GM12891 (cell line): ENCODE data around the gene ADIPOR2.

Source experiments
- POLR2A ChIP-seq: IDR thresholded peaks from 2 replicates; pipeline ENCODE4 v1.6.1; 2011; ENCODE audit warnings: low read depth, low read length, control low read depth
- POLR2AphosphoS5 ChIP-seq: IDR thresholded peaks from 2 replicates; pipeline ENCODE4 v1.6.1; 2011; ENCODE audit warnings: low read depth, low read length, control low read depth
- SPI1 ChIP-seq: IDR thresholded peaks from 2 replicates; pipeline ENCODE4 v1.6.1; 2011; ENCODE audit warnings: low read depth, low read length, control low read depth
- TAF1 ChIP-seq: IDR thresholded peaks from 2 replicates; pipeline ENCODE4 v1.6.1; 2011; ENCODE audit warnings: low read depth, low read length, control low read depth

DNA sequence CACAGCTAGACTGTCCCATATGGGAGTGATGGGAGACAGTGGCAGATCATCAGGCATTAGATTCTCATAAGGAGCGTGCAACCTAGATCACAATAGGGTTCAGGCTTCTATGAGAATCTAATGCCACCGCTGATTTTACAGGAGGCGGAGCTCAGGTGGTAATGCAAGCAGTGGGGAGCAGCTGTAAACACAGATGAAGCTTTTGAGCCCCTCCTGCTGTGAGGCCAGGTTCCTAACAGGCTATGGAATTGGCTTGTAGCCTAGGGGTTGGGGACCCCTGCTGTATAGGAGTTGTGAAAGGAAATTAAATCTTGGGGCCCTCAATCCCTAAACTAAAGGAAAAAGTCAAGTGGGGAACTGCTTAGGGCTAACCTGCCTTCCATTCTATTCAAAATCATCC lies 29.6 kb downstream of the ADIPOR2 start:
- no peak for TF ChIP-seq POLR2AphosphoS5
- TF ChIP-seq POLR2A = no peak
- TF ChIP-seq TAF1 = no peak
- TF ChIP-seq SPI1 = no peak
